Astrocyte (in vitro differentiated cells and primary cell): ENCODE measurements around the gene GPHN. TPM values are rescaled to one million over a fixed set of nuclear protein-coding genes. Genes with fewer than 3 reads are reported as not detected.

Experiments used
- DNase-seq: peaks from one replicate; pipeline ENCODE4 v3.0.0-alpha.2; 2010; ENCODE audit warnings: low read depth
- FAIRE-seq: peaks from 2 replicates; lab custom pipeline; 2011; peaks lifted over from hg19 to GRCh38; lab: Jason Lieb, UNC
- H2AFZ ChIP-seq: 2 replicates; pipeline ENCODE4 v1.6.0; 2012; ENCODE audit warnings: low read depth, low read length, inconsistent platforms
- H3K27ac ChIP-seq: 2 replicates; pipeline ENCODE4 v1.5.1; 2011; ENCODE audit warnings: low read depth, low read length, inconsistent platforms
- H3K27me3 ChIP-seq: 2 replicates; pipeline ENCODE4 v1.6.0; 2011; ENCODE audit warnings: low read length, inconsistent platforms; ENCODE audit not compliant: insufficient read depth
- H3K36me3 ChIP-seq: 2 replicates; pipeline ENCODE4 v1.5.1; 2011; ENCODE audit warnings: low read length, inconsistent platforms; ENCODE audit not compliant: insufficient read depth
- H3K4me1 ChIP-seq: 2 replicates; pipeline ENCODE4 v1.5.1; 2011; ENCODE audit warnings: low read length, inconsistent platforms; ENCODE audit not compliant: insufficient read depth
- H3K4me2 ChIP-seq: 2 replicates; pipeline ENCODE4 v1.6.0; 2012; ENCODE audit warnings: low read length, inconsistent platforms
- H3K4me3 ChIP-seq: 2 replicates; pipeline ENCODE4 v1.5.1; 2011; ENCODE audit warnings: low read depth, mild to moderate bottlenecking, low read length, inconsistent platforms; ENCODE audit not compliant: insufficient read depth
- H3K79me2 ChIP-seq: 2 replicates; pipeline ENCODE4 v1.6.0; 2012; ENCODE audit warnings: mild to moderate bottlenecking, low read length, inconsistent platforms; ENCODE audit not compliant: insufficient read depth
- H3K9ac ChIP-seq: 2 replicates; pipeline ENCODE4 v1.6.0; 2012; ENCODE audit warnings: mild to moderate bottlenecking, low read length, inconsistent platforms
- H3K9me3 ChIP-seq: 2 replicates; pipeline ENCODE4 v1.5.1; 2012; ENCODE audit warnings: low read depth, mild to moderate bottlenecking, low read length, inconsistent platforms; ENCODE audit not compliant: insufficient read depth
- H4K20me1 ChIP-seq: 2 replicates; pipeline ENCODE4 v1.6.0; 2012; ENCODE audit warnings: low read length, inconsistent platforms; ENCODE audit not compliant: insufficient read depth
- H3K27ac Mint-ChIP-seq: one replicate; pipeline ENCODE4 v1.8.0; 2021; ENCODE audit warnings: mild to moderate bottlenecking, mixed read lengths; ENCODE audit not compliant: unreplicated experiment
- H3K27me3 Mint-ChIP-seq: one replicate; pipeline ENCODE4 v1.8.0; 2021; ENCODE audit warnings: low read depth, mixed read lengths; ENCODE audit not compliant: unreplicated experiment
- H3K36me3 Mint-ChIP-seq: one replicate; pipeline ENCODE4 v1.8.0; 2021; ENCODE audit warnings: low read depth, mixed read lengths; ENCODE audit not compliant: unreplicated experiment
- H3K4me1 Mint-ChIP-seq: one replicate; pipeline ENCODE4 v1.8.0; 2021; ENCODE audit warnings: low read depth, mixed read lengths; ENCODE audit not compliant: unreplicated experiment
- H3K4me3 Mint-ChIP-seq: one replicate; pipeline ENCODE4 v1.8.0; 2021; ENCODE audit warnings: mild to moderate bottlenecking, moderate library complexity, mixed read lengths; ENCODE audit not compliant: unreplicated experiment
- H3K9me3 Mint-ChIP-seq: one replicate; pipeline ENCODE4 v1.8.0; 2021; ENCODE audit warnings: mild to moderate bottlenecking, mixed read lengths; ENCODE audit not compliant: unreplicated experiment
- CTCF ChIP-seq: IDR thresholded peaks from 2 replicates; pipeline ENCODE4 v1.5.1; 2011; ENCODE audit warnings: low read depth, mild to moderate bottlenecking, inconsistent platforms, low read length, moderate library complexity; ENCODE audit not compliant: insufficient read depth
- EZH2 ChIP-seq: IDR thresholded peaks from 2 replicates; pipeline ENCODE4 v1.6.1; 2012; ENCODE audit warnings: mild to moderate bottlenecking, low read length, inconsistent platforms; ENCODE audit not compliant: insufficient read depth
- total RNA-seq: library from RNA; stranded (reverse); gene quantifications from 2 replicates; pipeline ENCODE4 v1.2.1, GENCODE V29; 2021

Gene GPHN
- total RNA-seq, 1 donor from 2014 or later = 6.9 TPM

GRCh38 chr14:66884149-66884548, 376.2 kb downstream of the GPHN start:
- H3K79me2 ChIP-seq = no peaks in the 10 kb centered on the region
- FAIRE-seq = no peak
- Mint-ChIP-seq H3K27me3 (no peaks in the 10 kb centered on the region), H3K9me3 (no peaks in the 10 kb centered on the region), H3K36me3 (no peaks in the 10 kb centered on the region), H3K4me1 (no peaks in the 10 kb centered on the region), H3K4me3 (no peak overlapping the region), H3K27ac (no peak overlapping the region)
- no peaks in the 10 kb centered on the region for H3K4me1 ChIP-seq
- no peak overlapping the region for H2AFZ ChIP-seq
- no peaks in the 10 kb centered on the region for H3K27me3 ChIP-seq
- no peak overlapping the region for H3K4me3 ChIP-seq
- H4K20me1 ChIP-seq = no peaks in the 10 kb centered on the region
- no peak for DNase-seq
- no peak overlapping the region for H3K27ac ChIP-seq
- no peaks in the 10 kb centered on the region for H3K9me3 ChIP-seq
- TF ChIP-seq CTCF = no peak
- no peaks in the 10 kb centered on the region for H3K36me3 ChIP-seq
- H3K9ac ChIP-seq = no peak overlapping the region
- no peak overlapping the region for H3K4me2 ChIP-seq

GRCh38 chr14:66900719-66901118, 392.8 kb downstream of the GPHN start:
- Mint-ChIP-seq H3K27me3 (no peaks in the 10 kb centered on the region), H3K36me3 (no peaks in the 10 kb centered on the region), H3K9me3 (peaks cover 2% of the 10 kb centered on the region), H3K27ac (no peak overlapping the region), H3K4me3 (no peak overlapping the region), H3K4me1 (no peaks in the 10 kb centered on the region)
- no peaks in the 10 kb centered on the region for H3K27me3 ChIP-seq
- H3K4me3 ChIP-seq = no peak overlapping the region
- no peaks in the 10 kb centered on the region for H3K4me1 ChIP-seq
- H2AFZ ChIP-seq = no peak overlapping the region
- no peaks in the 10 kb centered on the region for H3K79me2 ChIP-seq
- H3K36me3 ChIP-seq = no peaks in the 10 kb centered on the region
- no peaks in the 10 kb centered on the region for H3K9me3 ChIP-seq
- H3K27ac ChIP-seq = no peak overlapping the region
- FAIRE-seq = no peak
- no peak overlapping the region for H3K4me2 ChIP-seq
- H3K9ac ChIP-seq = no peak overlapping the region
- no peaks in the 10 kb centered on the region for H4K20me1 ChIP-seq
- TF ChIP-seq EZH2 (no peak), CTCF (no peak)
- DNase-seq = no peak

DNA sequence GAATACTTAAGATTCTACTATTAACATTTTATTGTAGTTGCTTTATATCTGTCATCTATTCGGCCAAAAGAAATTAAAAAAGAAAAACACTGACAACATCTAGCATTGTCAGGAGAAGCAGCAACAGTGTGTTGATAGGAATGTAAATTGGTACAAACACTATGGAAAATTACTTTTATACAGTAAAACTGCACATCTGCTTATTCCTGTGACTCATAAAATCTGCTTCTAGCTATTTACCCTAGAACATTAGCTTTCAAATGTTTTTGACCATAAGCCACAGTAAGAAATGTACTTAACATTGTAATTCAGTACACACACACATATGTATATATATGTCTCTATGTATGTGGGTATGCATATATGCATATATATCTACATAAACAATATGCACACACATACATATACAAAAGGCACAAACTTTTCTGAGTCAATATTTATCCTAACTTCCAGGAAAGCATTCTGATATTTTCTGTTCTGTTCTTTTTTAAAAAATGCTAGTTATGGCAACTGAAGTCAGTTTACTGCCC, 402.4 kb downstream of the GPHN start:
- FAIRE-seq (no peak), DNase-seq (no peak)
- H3K4me1 ChIP-seq = no peaks in the 10 kb centered on the region
- H3K27ac ChIP-seq = no peak overlapping the region
- no peaks in the 10 kb centered on the region for H3K4me1 Mint-ChIP-seq
- H3K4me3 ChIP-seq = no peak overlapping the region
- H3K9ac ChIP-seq = no peak overlapping the region
- H3K27me3 Mint-ChIP-seq = no peaks in the 10 kb centered on the region
- no peaks in the 10 kb centered on the region for H3K36me3 Mint-ChIP-seq
- no peaks in the 10 kb centered on the region for H3K9me3 Mint-ChIP-seq
- no peaks in the 10 kb centered on the region for H3K9me3 ChIP-seq
- H2AFZ ChIP-seq = no peak overlapping the region
- no peaks in the 10 kb centered on the region for H3K36me3 ChIP-seq
- TF ChIP-seq CTCF (no peak), EZH2 (no peak)
- H3K27ac Mint-ChIP-seq = no peak overlapping the region
- no peaks in the 10 kb centered on the region for H3K79me2 ChIP-seq
- no peaks in the 10 kb centered on the region for H4K20me1 ChIP-seq
- no peaks in the 10 kb centered on the region for H3K27me3 ChIP-seq
- H3K4me3 Mint-ChIP-seq = no peak overlapping the region
- no peak overlapping the region for H3K4me2 ChIP-seq
